HUES48 (cell line): ENCODE results near the gene LRP1.

Experiments used
- H3K27ac ChIP-seq: one replicate; pipeline ENCODE4 v1.7.0; 2013; ENCODE audit warnings: low read depth, low read length, inconsistent platforms
- H3K27me3 ChIP-seq: 2 replicates; pipeline ENCODE4 v1.6.1; 2013; ENCODE audit warnings: mild to moderate bottlenecking, low read length; ENCODE audit not compliant: control insufficient read depth, insufficient read depth
- H3K36me3 ChIP-seq: 2 replicates; pipeline ENCODE4 v1.6.1; 2013; ENCODE audit warnings: low read length; ENCODE audit not compliant: control insufficient read depth, insufficient read depth
- H3K4me1 ChIP-seq: 2 replicates; pipeline ENCODE4 v1.6.1; 2013; ENCODE audit warnings: mild to moderate bottlenecking, low read length; ENCODE audit not compliant: control insufficient read depth, insufficient read depth
- H3K4me3 ChIP-seq: 2 replicates; pipeline ENCODE4 v1.5.1; 2013; ENCODE audit warnings: mild to moderate bottlenecking, low read depth, low read length
- H3K9ac ChIP-seq: 2 replicates; pipeline ENCODE4 v1.6.1; 2013; ENCODE audit warnings: mild to moderate bottlenecking, low read depth, low read length, moderate library complexity
- H3K9me3 ChIP-seq: 2 replicates; pipeline ENCODE4 v1.6.1; 2013; ENCODE audit warnings: low read length; ENCODE audit not compliant: control insufficient read depth, insufficient read depth

LRP1 gene

GRCh38 chr12:57231276-57232021 is 103.2 kb downstream of the LRP1 start:
- Histone ChIP-seq H3K27me3 (peaks cover 52% of the 10 kb centered on the region), H3K36me3 (peaks cover 41% of the 10 kb centered on the region), H3K9ac (no peak overlapping the region), H3K9me3 (no peaks in the 10 kb centered on the region), H3K27ac (no peak overlapping the region), H3K4me1 (peaks cover 28% of the 10 kb centered on the region), H3K4me3 (peak overlapping the region; percentile 76; the same call in 1 of the 2 replicates)

GRCh38 chr12:57232156-57232756 is 104.0 kb downstream of the LRP1 start:
- H3K4me1 ChIP-seq, result peaks cover 25% of the 10 kb centered on the region
- no peak overlapping the region for H3K27ac ChIP-seq
- peaks cover 52% of the 10 kb centered on the region for H3K27me3 ChIP-seq
- no peak overlapping the region for H3K4me3 ChIP-seq
- no peaks in the 10 kb centered on the region for H3K9me3 ChIP-seq
- no peak overlapping the region for H3K9ac ChIP-seq
- peaks cover 41% of the 10 kb centered on the region for H3K36me3 ChIP-seq

- H3K9ac ChIP-seq, result no peak overlapping the region
- no peak overlapping the region for H3K4me3 ChIP-seq
- H3K9me3 ChIP-seq, result no peaks in the 10 kb centered on the region
- H3K36me3 ChIP-seq, result peaks cover 41% of the 10 kb centered on the region
- peaks cover 52% of the 10 kb centered on the region for H3K27me3 ChIP-seq
- H3K27ac ChIP-seq, result no peak overlapping the region
- H3K4me1 ChIP-seq, result peaks cover 23% of the 10 kb centered on the region
These were observed 105.3 kb downstream of the LRP1 start for GRCh38 chr12:57233357-57234232.

- Histone ChIP-seq H3K36me3 (peaks cover 41% of the 10 kb centered on the region), H3K4me3 (no peak overlapping the region), H3K9ac (no peak overlapping the region), H3K9me3 (no peaks in the 10 kb centered on the region), H3K4me1 (peaks cover 19% of the 10 kb centered on the region), H3K27me3 (peaks cover 52% of the 10 kb centered on the region), H3K27ac (no peak overlapping the region)
These were observed 105.9 kb downstream of the LRP1 start for GRCh38 chr12:57234233-57234570.

GRCh38 chr12:57234571-57235016 is 106.3 kb downstream of the LRP1 start:
- no peak overlapping the region for H3K27ac ChIP-seq
- peaks cover 56% of the 10 kb centered on the region for H3K27me3 ChIP-seq
- no peak overlapping the region for H3K4me3 ChIP-seq
- no peak overlapping the region for H3K9ac ChIP-seq
- peaks cover 17% of the 10 kb centered on the region for H3K4me1 ChIP-seq
- peaks cover 41% of the 10 kb centered on the region for H3K36me3 ChIP-seq
- H3K9me3 ChIP-seq, result no peaks in the 10 kb centered on the region

GRCh38 chr12:57235017-57235727 is 106.9 kb downstream of the LRP1 start:
- no peaks in the 10 kb centered on the region for H3K9me3 ChIP-seq
- H3K27me3 ChIP-seq, result peaks cover 61% of the 10 kb centered on the region
- H3K4me1 ChIP-seq, result peaks cover 17% of the 10 kb centered on the region
- H3K36me3 ChIP-seq, result peaks cover 41% of the 10 kb centered on the region
- H3K4me3 ChIP-seq, result no peak overlapping the region
- H3K9ac ChIP-seq, result no peak overlapping the region
- H3K27ac ChIP-seq, result no peak overlapping the region

- Histone ChIP-seq H3K27ac (no peak overlapping the region), H3K9me3 (no peaks in the 10 kb centered on the region), H3K27me3 (peaks cover 67% of the 10 kb centered on the region), H3K9ac (no peak overlapping the region), H3K36me3 (peaks cover 40% of the 10 kb centered on the region), H3K4me1 (peaks cover 20% of the 10 kb centered on the region), H3K4me3 (no peak overlapping the region)
These were observed 107.4 kb downstream of the LRP1 start for GRCh38 chr12:57235728-57236131.

- Histone ChIP-seq H3K9ac (no peak overlapping the region), H3K27me3 (peaks cover 73% of the 10 kb centered on the region), H3K27ac (no peak overlapping the region), H3K4me1 (peaks cover 22% of the 10 kb centered on the region), H3K4me3 (no peak overlapping the region), H3K9me3 (no peaks in the 10 kb centered on the region), H3K36me3 (peaks cover 34% of the 10 kb centered on the region)
These were observed 108.1 kb downstream of the LRP1 start for GRCh38 chr12:57236201-57236924.

- H3K36me3 ChIP-seq, result peaks cover 27% of the 10 kb centered on the region
- H3K4me1 ChIP-seq, result peaks cover 27% of the 10 kb centered on the region
- H3K9me3 ChIP-seq, result no peaks in the 10 kb centered on the region
- no peak overlapping the region for H3K4me3 ChIP-seq
- H3K27me3 ChIP-seq, result peaks cover 80% of the 10 kb centered on the region
- H3K27ac ChIP-seq, result no peak overlapping the region
- no peak overlapping the region for H3K9ac ChIP-seq
These were observed 108.8 kb downstream of the LRP1 start for GRCh38 chr12:57236925-57237595.

- no peak overlapping the region for H3K9ac ChIP-seq
- no peaks in the 10 kb centered on the region for H3K9me3 ChIP-seq
- peaks cover 30% of the 10 kb centered on the region for H3K4me1 ChIP-seq
- H3K36me3 ChIP-seq, result peaks cover 22% of the 10 kb centered on the region
- no peak overlapping the region for H3K27ac ChIP-seq
- H3K27me3 ChIP-seq, result peaks cover 85% of the 10 kb centered on the region
- H3K4me3 ChIP-seq, result peak overlapping the region; percentile 71; the same call in 1 of the 2 replicates
These were observed 109.3 kb downstream of the LRP1 start for GRCh38 chr12:57237596-57237931.
